NCI-H82 treated with DMSO at 0.1 percent for 48 hours (cell line): ENCODE measurements around the gene DIS3L2.
"Not testable (repeated sequence)": the region's sequence is repeated elsewhere in the genome, so short reads cannot be mapped to it uniquely, and the experiment has no call there.

Experiments
- DNase-seq: peaks from one replicate; lab custom pipeline; 2025; ENCODE audit not compliant: unreplicated experiment; lab: John Stamatoyannopoulos, UW

The DIS3L2 gene

GRCh38 chr2:232170396-232170795, 208.9 kb downstream of the DIS3L2 start:
- no peak for DNase-seq

- no peak for DNase-seq
Measured at GRCh38 chr2:232174662-232175061, 213.1 kb downstream of the DIS3L2 start.

DNA sequence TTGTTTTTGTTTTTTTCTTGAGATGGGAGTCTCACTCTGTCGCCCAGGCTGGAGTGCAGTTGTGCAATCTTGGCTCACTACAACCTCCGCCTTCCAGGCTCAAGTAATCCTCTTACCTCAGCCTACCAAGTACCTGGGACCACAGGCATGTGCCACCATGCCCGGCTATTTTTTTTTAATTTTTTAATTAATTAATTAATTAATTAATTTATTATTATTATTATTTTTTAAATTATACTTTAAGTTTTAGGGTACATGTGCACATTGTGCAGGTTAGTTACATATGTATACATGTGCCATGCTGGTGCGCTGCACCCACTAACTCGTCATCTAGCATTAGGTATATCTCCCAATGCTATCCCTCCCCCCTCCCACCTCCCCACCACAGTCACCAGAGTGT, 215.1 kb downstream of the DIS3L2 start:
- not testable (repeated sequence) for DNase-seq

DNA sequence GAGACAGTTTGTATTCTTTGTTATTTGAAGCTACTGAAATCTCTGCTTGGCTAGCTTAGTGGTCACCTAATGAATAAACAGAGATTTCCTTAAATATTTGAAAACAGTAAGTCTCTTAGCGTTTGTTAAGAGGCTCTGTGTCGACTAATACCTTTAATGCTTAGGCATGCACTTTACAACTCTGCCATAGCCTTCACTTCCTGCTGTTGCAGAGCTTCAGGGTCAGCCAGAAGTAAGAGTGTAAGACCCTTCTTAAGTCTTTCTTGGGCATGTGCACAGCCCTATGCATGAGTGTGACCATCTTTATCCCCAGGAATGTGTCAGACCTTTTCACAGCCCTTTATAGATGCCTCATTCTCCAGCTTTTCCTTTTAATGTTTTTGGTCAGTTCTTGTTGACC, 221.8 kb downstream of the DIS3L2 start:
- no peak for DNase-seq

DNA sequence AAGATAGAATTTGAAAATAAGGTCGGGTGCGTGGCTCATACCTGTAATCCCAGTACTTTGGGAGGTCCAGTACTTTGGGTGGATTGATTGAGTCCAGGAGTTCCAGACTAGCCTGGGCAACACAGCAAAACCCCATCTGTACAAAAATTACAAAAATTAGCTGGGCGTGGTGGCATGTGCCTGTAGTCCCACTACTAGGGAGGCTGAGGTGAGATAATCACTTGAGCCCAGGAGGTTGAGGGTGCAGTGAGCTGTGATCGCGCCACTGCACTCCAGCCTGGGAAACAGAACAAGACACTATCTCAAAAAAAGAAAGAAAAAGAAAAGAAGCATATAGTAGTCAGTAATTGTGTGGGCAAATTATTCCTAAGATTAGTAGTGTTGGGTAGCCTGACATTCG, 222.8 kb downstream of the DIS3L2 start:
- DNase-seq = no peak

DNA sequence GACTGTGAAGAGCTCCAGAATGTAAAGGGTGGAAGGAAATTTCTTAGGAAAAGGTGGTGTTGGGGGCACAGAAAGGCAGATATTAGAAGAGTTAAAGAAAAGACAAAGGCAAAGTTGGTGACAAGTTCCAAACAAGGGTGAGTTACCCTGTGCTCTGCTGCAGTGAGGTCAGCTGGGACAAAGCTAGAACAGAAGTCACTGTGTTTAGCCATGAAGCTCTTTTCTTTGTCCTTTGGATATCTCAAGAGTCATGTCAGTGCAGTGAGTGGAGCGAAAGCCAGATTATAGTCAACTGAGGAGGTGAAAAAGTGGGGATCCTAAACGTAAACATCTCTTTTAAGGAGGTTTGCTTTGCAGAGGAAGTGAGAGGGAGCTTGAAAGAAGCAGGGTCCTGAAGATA, 229.3 kb downstream of the DIS3L2 start:
- no peak for DNase-seq

DNA sequence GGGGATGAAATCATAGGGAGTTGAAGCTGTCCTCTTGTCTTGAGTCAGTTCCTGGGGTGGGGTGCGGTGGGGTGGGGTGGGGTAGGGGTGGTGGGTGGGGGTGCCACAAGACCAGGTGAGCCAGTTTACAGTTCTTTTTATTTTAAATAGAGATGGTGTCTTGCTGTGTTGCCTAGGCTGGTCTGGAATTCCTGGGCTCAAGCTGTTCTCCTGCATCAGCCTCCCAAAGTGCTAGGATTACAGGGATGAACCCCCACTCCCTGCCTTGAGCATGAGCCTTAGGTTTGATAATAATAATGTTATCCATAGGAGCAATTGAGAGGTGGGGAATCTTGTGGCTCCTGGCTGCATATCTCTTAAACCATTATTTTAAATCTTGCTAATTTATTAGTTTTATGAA, 234.0 kb downstream of the DIS3L2 start:
- no peak for DNase-seq

GRCh38 chr2:232196802-232197201, 235.3 kb downstream of the DIS3L2 start:
- no peak for DNase-seq

- no peak for DNase-seq
Measured at GRCh38 chr2:232200195-232200594, 238.7 kb downstream of the DIS3L2 start.

GRCh38 chr2:232203166-232203891, 241.8 kb downstream of the DIS3L2 start:
- no peak for DNase-seq

GRCh38 chr2:232203936-232204335, 242.4 kb downstream of the DIS3L2 start:
- no peak for DNase-seq

DNA sequence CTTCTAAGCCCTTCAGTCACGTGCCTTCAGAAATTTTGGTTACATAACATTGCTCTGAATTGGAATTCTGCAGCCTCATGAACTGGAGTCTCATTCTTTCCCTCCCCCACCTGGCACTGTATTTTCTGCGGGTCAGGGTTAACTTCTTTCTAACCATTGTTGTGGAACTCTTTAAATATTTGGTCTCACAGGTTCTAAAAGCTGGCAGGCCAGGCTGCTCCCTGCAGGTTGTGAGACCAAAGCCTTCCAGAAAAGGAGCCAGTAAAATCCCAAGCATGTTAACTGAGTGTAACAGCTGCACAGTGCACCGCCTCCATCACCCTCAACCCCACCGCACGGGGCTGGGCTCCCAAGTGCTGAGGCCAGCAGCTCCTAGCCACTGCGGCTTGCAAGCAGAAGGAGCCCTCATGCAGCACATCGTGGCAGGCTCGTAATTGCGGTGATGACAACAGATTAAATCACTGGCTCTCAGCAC, 243.0 kb downstream of the DIS3L2 start:
- no peak for DNase-seq

- no peak for DNase-seq
Measured at GRCh38 chr2:232207174-232207573, 245.7 kb downstream of the DIS3L2 start.

GRCh38 chr2:232210306-232210705, 248.8 kb downstream of the DIS3L2 start:
- DNase-seq = no peak

DNA sequence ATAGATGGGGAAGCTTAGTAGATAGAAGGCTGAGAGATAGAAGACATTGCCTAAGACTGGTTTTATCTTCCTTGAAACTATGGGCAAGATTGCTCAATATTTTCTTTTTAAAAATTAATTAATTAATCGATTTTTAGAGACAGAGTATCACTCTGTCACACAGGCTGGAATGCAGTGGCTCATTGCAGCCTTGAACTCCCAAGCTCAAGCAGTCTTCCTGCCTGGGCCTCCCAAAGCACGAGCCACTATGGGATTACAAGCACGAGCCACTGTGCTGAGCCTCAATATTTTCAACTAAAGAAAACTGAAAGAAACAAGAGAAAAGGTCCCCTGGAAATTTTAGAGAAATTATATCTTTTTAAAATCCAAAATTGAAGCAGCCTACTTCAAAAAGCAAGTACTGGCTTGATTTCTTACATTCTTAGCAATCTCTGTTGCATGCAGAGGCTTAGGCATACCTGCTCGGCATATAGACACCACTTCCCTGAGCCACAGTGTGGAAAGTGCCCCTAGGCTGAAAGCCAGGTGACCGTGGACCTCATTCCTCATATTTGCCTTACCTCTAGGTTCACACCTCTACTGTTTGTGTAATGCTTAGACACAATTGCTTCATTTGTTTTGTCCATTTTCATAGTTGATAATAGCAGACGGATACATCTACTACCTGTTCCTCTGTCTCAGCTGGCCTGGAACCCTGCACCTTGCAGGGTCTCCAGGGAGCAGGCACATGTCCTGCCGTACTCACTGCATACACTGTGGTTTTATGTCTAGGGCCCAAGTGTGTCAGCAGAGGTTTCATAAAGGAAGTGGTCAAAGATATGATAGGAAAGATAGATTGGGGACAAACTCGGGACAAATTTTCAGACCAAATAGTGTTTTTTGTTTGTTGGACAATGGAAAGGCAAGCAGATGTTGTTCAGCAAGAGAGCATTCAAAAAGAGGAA, 250.5 kb downstream of the DIS3L2 start:
- no peak for DNase-seq

DNA sequence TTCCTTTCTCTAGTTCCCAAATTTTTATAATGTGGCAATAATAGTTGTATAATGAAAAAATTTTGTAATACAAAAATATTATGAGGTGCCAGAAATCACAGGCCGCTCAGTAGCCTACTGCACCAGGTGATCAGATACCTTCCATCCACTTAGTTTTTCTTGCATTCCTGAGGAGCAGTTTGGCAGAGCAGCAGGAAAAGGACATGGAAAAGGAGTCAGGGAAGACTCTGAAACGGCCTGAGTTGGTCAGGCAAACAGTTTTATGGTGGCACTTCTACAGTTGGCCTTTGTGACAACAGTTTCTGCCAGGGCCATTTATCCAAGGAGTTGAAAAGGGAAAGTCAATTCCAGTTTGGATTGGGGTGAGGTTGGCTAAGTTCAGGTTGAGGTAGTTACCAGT, 251.7 kb downstream of the DIS3L2 start:
- no peak for DNase-seq

DNA sequence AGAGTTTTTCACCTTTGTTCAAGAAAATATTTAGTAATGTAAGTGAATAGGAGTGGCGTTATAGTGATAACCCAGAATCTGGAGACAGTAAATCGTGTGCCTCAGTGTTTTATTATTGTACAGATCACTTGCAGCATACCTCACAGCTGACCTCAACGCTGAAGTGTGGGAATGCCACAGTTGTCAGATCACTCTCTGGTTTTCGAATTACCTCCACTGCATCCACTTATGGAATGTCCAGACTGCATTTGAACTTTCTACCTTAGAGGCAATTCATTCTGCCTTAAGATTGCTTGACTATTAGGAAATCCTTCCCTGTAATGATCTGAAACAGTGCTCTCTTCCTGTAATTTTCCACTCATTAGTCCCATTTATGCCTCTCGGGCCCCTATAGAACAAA, 252.5 kb downstream of the DIS3L2 start:
- DNase-seq = no peak

DNA sequence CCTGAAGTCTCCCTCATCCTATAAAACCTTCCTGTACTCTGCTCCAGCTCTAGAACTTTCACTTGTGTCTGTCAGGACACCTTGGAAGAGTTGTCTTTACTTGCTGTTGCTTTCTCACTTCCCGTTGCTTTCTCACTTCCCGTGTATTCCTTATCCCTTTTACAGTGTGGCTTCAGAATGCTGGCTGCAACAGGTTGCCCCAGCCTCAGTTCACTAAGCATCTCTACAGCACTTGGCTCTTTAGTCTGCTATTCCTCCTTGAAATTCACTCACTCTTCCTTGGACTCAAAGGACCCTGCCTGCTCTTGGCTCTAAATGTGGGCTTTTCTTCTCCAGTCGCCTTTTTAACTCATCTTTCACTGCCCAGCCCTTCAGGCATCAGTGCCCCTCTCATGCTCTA, 254.5 kb downstream of the DIS3L2 start:
- no peak for DNase-seq

DNA sequence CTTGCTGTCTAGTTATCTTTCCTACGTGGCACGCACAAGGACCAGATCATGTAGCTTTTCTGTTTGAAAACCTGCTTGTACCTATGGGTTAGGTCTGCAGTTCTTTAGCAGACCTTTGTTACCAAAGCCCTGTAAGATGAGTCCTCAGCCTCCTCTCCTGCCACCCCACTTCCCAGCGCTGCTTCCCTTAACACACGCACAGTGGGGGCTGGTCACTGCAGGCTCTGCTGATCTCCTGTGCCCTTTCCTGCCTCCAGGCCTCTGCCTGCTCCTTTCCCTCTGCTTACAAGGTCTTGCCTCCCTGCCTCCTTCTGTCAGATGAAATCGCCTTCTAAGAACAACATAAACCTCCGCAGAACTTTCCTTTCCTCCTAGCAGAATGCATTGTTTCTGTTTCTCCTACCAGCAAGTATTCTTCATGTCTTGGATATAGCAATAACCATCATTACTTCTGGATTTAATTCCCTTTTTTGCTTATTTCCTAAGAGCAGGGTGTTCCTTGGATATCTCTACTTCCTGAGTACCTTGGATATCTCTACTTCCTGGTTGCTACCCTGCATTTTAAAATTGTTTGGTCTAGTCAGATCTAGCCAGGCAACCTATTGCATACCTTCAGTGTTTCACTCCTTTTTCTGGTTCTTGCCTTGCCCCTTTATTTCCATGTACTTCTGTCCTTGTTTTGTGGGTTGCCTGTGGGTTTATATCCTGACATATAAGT, 257.4 kb downstream of the DIS3L2 start:
- no peak for DNase-seq

- no peak for DNase-seq
Measured at GRCh38 chr2:232219496-232219870, 258.0 kb downstream of the DIS3L2 start.

- no peak for DNase-seq
Measured at GRCh38 chr2:232219932-232220331, 258.4 kb downstream of the DIS3L2 start.

- DNase-seq = no peak
Measured at GRCh38 chr2:232225429-232225828, 263.9 kb downstream of the DIS3L2 start.
